HG02885 (cell line): Measurements from ENCODE around the gene HOXD4.

Experiments used
- ATAC-seq: cut with Tn5 transposase; IDR thresholded peaks from one replicate; pipeline ENCODE4 v1.9.1; 2021; ENCODE audit warnings: mild to moderate bottlenecking; ENCODE audit not compliant: unreplicated experiment, poor library complexity

Gene HOXD4

GRCh38 chr2:176186024-176186423 lies 34.7 kb downstream of the HOXD4 start:
- ATAC-seq: no peak

GRCh38 chr2:176187200-176187898 lies 36.0 kb downstream of the HOXD4 start:
- ATAC-seq: peak; percentile 24

- peak; percentile 67 for ATAC-seq
Observed at GRCh38 chr2:176187899-176188773, 36.8 kb downstream of the HOXD4 start, which contains the start of gene HOXD1. TSS of gene HOXD1 (plus strand) at chr2:176188668. CDS start at chr2:176188802, 134 bp downstream.

GRCh38 chr2:176188774-176189680 lies 37.7 kb downstream of the HOXD4 start:
- ATAC-seq: peak; percentile 27

GRCh38 chr2:176189681-176190641 lies 38.6 kb downstream of the HOXD4 start:
- ATAC-seq: no peak

GRCh38 chr2:176192351-176192750 lies 41.0 kb downstream of the HOXD4 start:
- ATAC-seq: no peak

- ATAC-seq: no peak
Observed at GRCh38 chr2:176193048-176193447, 41.7 kb downstream of the HOXD4 start.

- ATAC-seq: no peak
Observed at GRCh38 chr2:176199902-176200301, 48.6 kb downstream of the HOXD4 start.

- no peak for ATAC-seq
Observed at GRCh38 chr2:176200971-176201370, 49.6 kb downstream of the HOXD4 start.

GRCh38 chr2:176202491-176202890 lies 51.1 kb downstream of the HOXD4 start:
- no peak for ATAC-seq
